ENCODE measurements around the gene HSPB7.

HSPB7 gene

DNA sequence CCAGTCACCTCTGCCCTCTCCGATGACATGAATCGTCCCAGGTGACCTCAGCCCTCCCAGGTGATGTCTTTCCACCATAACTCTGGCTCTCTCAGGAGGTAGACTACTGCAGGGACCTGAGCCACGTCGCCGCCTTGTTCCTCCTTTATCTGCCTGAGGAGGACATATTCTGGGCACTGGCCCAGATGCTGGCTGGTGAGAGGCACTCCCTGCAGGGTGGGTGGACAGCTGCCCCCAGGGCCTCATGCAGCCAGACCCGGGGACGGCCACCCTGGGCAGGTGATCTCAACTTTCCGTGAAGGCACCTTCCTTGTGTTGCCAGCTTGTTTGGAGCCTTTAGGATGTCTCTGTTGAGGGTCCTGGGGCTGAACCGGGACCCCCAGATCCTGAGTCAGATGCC is 28.1 kb downstream of the HSPB7 start:
- H3K4me1 ChIP-seq (ENCODE audit: insufficient read depth, low read length, poor library complexity, severe bottlenecking): no peaks in the 10 kb centered on the region
- no peaks in the 10 kb centered on the region for H3K9me3 ChIP-seq (ENCODE audit: insufficient read depth, low read depth, low read length)
- no peaks in the 10 kb centered on the region for H4K20me1 ChIP-seq (ENCODE audit: insufficient read depth, low read length, poor library complexity, severe bottlenecking)
- no peaks in the 10 kb centered on the region for H3K9me2 ChIP-seq (replicated peaks; ENCODE audit: low read depth, low read length)
- no peak overlapping the region for H3K4me3 ChIP-seq (ENCODE audit: low read length, poor library complexity, severe bottlenecking)
- H3K36me3 ChIP-seq (ENCODE audit: insufficient read depth, low read length): no peaks in the 10 kb centered on the region
- no peak for TF ChIP-seq EZH2phosphoT487 (IDR thresholded peaks at IDR 0.05; ENCODE audit: borderline replicate concordance)
- TF ChIP-seq, protein P1, sequence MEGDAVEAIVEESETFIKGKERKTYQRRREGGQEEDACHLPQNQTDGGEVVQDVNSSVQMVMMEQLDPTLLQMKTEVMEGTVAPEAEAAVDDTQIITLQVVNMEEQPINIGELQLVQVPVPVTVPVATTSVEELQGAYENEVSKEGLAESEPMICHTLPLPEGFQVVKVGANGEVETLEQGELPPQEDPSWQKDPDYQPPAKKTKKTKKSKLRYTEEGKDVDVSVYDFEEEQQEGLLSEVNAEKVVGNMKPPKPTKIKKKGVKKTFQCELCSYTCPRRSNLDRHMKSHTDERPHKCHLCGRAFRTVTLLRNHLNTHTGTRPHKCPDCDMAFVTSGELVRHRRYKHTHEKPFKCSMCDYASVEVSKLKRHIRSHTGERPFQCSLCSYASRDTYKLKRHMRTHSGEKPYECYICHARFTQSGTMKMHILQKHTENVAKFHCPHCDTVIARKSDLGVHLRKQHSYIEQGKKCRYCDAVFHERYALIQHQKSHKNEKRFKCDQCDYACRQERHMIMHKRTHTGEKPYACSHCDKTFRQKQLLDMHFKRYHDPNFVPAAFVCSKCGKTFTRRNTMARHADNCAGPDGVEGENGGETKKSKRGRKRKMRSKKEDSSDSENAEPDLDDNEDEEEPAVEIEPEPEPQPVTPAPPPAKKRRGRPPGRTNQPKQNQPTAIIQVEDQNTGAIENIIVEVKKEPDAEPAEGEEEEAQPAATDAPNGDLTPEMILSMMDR (conservative IDR thresholded peaks at IDR 0.05; ENCODE audit: low read length): no peak
- H3K9ac ChIP-seq (ENCODE audit: low read depth, low read length, poor library complexity, severe bottlenecking): no peak overlapping the region
- H3K27me3 ChIP-seq (ENCODE audit: insufficient read depth, low read length, poor library complexity, severe bottlenecking): no peaks in the 10 kb centered on the region
- no peak overlapping the region for H3K4me2 ChIP-seq (ENCODE audit: low read depth, low read length, poor library complexity, severe bottlenecking)
- H3K79me2 ChIP-seq (ENCODE audit: insufficient read depth, low read length): no peaks in the 10 kb centered on the region
- H2AFZ ChIP-seq (ENCODE audit: low read length): no peak overlapping the region
- H3F3A ChIP-seq (ENCODE audit: low read depth): no peaks in the 10 kb centered on the region

DNA sequence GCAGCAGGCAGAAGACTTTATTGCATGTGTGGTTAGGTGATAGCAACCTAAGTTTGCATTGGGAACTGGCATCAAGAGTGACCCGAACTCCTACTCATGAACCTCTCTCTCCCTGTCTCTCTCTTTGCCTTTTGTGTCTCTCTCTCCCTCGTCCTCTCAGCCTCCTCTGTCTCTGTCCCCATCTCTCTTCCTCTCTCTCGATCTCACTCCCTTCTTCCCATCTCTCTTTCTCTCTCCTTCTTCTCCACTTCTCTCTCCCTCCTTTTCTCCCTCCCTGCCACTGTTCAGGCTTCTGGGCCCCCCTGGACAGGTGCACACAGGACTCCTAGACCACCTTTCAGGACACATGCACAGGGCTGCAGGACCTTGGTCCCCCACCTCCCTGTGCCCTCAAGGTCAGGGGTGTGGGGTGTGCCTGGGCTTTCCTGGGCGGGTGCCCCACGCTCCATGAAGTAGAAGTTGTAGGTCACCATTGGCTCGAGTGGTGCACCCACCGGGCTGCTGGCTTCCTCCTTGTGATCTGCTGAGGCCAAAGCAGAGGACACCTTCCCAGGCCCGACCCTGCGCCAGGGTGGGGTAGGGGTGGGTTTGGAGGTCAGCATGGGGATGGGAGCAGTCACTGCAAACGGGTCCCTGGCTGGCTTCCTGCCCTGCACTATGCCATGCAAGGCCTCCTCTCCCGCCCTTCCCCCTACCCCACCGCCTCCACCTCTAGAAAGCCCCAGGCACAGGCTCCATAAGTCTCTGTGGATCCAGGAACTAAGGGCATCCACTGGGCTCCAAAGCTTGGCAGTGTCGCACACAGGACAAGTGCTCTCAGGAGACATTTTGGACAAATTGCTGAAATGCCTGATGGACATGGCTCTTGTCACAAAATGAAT is 28.7 kb downstream of the HSPB7 start:
- Histone ChIP-seq H2AFZ (ENCODE audit: low read length) (no peak overlapping the region), H3K4me2 (ENCODE audit: low read depth, low read length, poor library complexity, severe bottlenecking) (no peak overlapping the region), H3K27me3 (ENCODE audit: insufficient read depth, low read length, poor library complexity, severe bottlenecking) (no peaks in the 10 kb centered on the region), H3K4me3 (ENCODE audit: low read length, poor library complexity, severe bottlenecking) (no peak overlapping the region), H3K79me2 (ENCODE audit: insufficient read depth, low read length) (no peaks in the 10 kb centered on the region), H3K9me3 (ENCODE audit: insufficient read depth, low read depth, low read length) (no peaks in the 10 kb centered on the region), H3K4me1 (ENCODE audit: insufficient read depth, low read length, poor library complexity, severe bottlenecking) (no peaks in the 10 kb centered on the region), H3F3A (ENCODE audit: low read depth) (no peaks in the 10 kb centered on the region), H4K20me1 (ENCODE audit: insufficient read depth, low read length, poor library complexity, severe bottlenecking) (no peaks in the 10 kb centered on the region), H3K9me2 (replicated peaks; ENCODE audit: low read depth, low read length) (no peaks in the 10 kb centered on the region), H3K36me3 (ENCODE audit: insufficient read depth, low read length) (no peaks in the 10 kb centered on the region), H3K9ac (ENCODE audit: low read depth, low read length, poor library complexity, severe bottlenecking) (no peak overlapping the region)
- TF ChIP-seq, protein P1 (conservative IDR thresholded peaks at IDR 0.05; ENCODE audit: low read length): no peak
- TF ChIP-seq EZH2phosphoT487 (IDR thresholded peaks at IDR 0.05; ENCODE audit: borderline replicate concordance): no peak

DNA sequence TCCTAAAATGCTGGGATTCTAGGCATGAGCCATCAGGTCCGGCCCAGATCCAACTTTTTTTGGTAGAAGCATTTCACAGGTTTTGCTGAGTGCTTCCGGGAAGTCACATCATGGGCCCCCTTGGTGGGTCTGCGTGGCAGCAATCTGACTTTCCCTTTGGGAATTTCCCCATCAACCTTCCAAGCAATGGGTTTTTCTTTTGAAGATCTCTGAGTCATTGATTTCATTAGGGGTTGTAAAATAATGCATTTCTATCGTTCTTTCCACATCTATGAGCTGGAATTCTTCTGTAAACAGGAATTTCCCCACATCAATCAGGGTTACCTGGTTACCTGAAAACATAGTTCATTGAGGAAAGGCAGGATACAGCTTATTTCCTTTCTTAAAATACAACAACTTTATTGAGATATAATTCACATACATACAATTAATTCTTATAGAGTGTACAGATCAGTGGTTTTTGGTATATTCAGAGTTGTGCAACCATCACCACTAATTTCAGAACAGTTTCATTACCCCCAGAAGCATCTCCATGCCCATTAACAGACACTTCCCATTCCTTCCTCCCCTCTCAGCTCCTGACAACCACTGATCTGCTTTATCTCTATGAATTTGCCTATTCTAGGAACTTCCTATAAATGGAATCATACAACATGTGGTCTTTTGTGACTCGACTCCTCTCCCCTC is 32.1 kb downstream of the HSPB7 start:
- no peak for TF ChIP-seq EZH2phosphoT487 (IDR thresholded peaks at IDR 0.05; ENCODE audit: borderline replicate concordance)
- TF ChIP-seq, protein P1 (conservative IDR thresholded peaks at IDR 0.05; ENCODE audit: low read length): no peak
- H3K9me2 ChIP-seq (replicated peaks; ENCODE audit: low read depth, low read length): no peaks in the 10 kb centered on the region
- H3K4me1 ChIP-seq (ENCODE audit: insufficient read depth, low read length, poor library complexity, severe bottlenecking): no peaks in the 10 kb centered on the region
- no peaks in the 10 kb centered on the region for H3K79me2 ChIP-seq (ENCODE audit: insufficient read depth, low read length)
- H3K4me2 ChIP-seq (ENCODE audit: low read depth, low read length, poor library complexity, severe bottlenecking): no peak overlapping the region
- no peak overlapping the region for H3K4me3 ChIP-seq (ENCODE audit: low read length, poor library complexity, severe bottlenecking)
- H3K9ac ChIP-seq (ENCODE audit: low read depth, low read length, poor library complexity, severe bottlenecking): no peak overlapping the region
- H3K36me3 ChIP-seq (ENCODE audit: insufficient read depth, low read length): no peaks in the 10 kb centered on the region
- no peaks in the 10 kb centered on the region for H3K9me3 ChIP-seq (ENCODE audit: insufficient read depth, low read depth, low read length)
- H3F3A ChIP-seq (ENCODE audit: low read depth): no peaks in the 10 kb centered on the region
- H3K27me3 ChIP-seq (ENCODE audit: insufficient read depth, low read length, poor library complexity, severe bottlenecking): peaks cover 5% of the 10 kb centered on the region
- H4K20me1 ChIP-seq (ENCODE audit: insufficient read depth, low read length, poor library complexity, severe bottlenecking): no peaks in the 10 kb centered on the region
- no peak overlapping the region for H2AFZ ChIP-seq (ENCODE audit: low read length)

All from Loucy (cell line).